ENCODE measurements around the gene ALKBH2.

Gene ALKBH2

GRCh38 chr12:109113661-109114321, 20.5 kb upstream of the ALKBH2 start:
- DNase-seq = no peak

GRCh38 chr12:109112720-109113465, 19.6 kb upstream of the ALKBH2 start:
- DNase-seq = no peak

DNA sequence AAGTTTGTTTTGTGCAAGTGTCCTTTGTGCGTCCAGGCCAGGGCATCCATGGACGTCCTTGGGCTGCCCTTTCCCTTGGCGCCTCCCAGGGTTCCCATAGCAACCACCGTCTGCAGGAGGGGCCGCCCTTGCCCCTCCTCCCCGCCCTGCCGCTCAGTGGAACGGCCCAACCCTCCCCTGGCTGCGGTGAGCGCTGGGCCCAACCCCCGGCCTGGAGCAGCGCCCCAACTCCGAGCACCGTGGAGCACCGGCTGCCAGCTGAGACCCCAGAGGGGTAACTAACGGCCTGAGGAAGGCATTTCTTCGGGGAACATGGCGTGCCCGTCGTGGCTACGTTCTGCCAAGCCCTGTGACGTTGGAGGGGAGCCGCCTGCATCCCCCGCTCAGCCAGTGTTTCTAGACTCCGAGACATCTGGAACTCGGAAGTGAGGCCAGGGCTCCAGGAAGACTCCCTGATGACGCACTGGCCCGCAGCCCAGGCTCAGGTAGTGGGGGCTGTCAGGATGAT, 17.8 kb upstream of the ALKBH2 start:
- DNase-seq = peak; percentile 55 to 64

DNA sequence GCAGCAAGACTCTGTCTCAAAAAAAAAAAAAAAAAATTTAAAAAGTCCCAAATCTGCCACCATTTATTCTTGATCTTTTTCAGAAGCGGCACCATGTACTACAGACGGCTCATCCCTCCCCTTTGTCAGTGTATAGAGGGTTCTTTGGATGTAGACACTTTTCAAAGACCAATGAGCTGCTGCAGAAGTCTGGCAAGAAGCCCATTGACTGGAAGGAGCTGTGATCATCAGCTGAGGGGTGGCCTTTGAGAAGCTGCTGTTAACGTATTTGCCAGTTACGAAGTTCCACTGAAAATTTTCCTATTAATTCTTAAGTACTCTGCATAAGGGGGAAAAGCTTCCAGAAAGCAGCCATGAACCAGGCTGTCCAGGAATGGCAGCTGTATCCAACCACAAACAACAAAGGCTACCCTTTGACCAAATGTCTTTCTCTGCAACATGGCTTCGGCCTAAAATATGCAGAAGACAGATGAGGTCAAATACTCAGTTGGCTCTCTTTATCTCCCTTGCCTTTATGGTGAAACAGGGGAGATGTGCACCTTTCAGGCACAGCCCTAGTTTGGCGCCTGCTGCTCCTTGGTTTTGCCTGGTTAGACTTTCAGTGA, 16.6 kb upstream of the ALKBH2 start:
- no peak for DNase-seq

GRCh38 chr12:109105176-109105575, 11.9 kb upstream of the ALKBH2 start:
- no peak for DNase-seq

- DNase-seq = no peak
These were observed 9.2 kb upstream of the ALKBH2 start for GRCh38 chr12:109102491-109102890.

- DNase-seq = no peak
These were observed 7.5 kb upstream of the ALKBH2 start for GRCh38 chr12:109100741-109101140.

- peak in 1 of 2 donors; percentile 48 for DNase-seq
These were observed 6.3 kb upstream of the ALKBH2 start for GRCh38 chr12:109099431-109100020.

- no peak for DNase-seq
These were observed 5.4 kb upstream of the ALKBH2 start for GRCh38 chr12:109098651-109099050.

DNA sequence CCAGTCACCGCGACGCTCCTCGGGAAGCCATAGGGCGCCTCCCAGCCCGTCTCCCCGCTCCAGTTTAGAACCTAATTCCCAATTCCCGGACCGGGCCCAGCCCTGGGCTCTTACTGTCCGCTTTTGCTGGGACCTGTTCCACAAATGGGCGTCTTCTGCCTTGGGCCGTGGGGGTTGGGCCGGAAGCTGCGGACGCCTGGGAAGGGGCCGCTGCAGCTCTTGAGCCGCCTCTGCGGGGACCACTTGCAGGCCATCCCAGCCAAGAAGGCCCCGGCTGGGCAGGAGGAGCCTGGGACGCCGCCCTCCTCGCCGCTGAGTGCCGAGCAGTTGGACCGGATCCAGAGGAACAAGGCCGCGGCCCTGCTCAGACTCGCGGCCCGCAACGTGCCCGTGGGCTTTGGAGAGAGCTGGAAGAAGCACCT, 4.9 kb upstream of the ALKBH2 start:
- no peak for DNase-seq

- peak; percentile 95 to 97 for DNase-seq
These were observed 4.3 kb upstream of the ALKBH2 start, which contains the start of gene UNG for GRCh38 chr12:109097435-109098182. Gene UNG, plus strand, starts transcription at chr12:109097597. Its CDS starts 83 bp downstream, at chr12:109097680.

GRCh38 chr12:109097140-109097434, 3.8 kb upstream of the ALKBH2 start:
- no peak for DNase-seq

DNA sequence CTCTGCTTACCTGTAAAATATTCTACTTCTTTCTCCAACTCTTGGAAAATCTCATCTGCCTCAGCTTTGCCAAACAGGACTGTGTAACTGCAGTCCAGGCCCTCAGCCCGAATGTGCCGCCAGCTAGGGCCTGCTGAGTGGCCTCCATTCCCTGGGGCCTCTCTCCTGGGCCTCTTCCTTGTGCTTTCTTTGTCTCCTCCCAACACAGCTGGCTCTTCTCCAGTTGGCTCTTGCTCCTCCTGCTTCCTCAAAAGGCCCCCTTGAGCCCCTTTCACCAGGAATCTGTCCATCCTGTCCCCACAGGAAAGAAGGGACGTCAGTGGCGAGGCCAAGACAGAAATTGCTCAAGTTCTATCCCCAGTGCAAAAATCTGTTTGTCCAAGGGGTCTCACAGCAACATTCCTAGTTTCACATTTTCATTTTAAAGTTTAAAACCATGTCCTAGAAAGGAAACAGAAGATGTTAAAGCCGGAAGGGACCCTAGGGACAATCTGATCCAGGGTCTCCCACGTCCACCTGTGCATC, 713 bp downstream of the ALKBH2 start:
- DNase-seq = no peak

- no peak for DNase-seq
These were observed 3.6 kb downstream of the ALKBH2 start for GRCh38 chr12:109089683-109090082.

- no peak for DNase-seq
These were observed 4.5 kb downstream of the ALKBH2 start for GRCh38 chr12:109088818-109089217.

GRCh38 chr12:109087250-109087649, 6.0 kb downstream of the ALKBH2 start:
- no peak for DNase-seq

DNA sequence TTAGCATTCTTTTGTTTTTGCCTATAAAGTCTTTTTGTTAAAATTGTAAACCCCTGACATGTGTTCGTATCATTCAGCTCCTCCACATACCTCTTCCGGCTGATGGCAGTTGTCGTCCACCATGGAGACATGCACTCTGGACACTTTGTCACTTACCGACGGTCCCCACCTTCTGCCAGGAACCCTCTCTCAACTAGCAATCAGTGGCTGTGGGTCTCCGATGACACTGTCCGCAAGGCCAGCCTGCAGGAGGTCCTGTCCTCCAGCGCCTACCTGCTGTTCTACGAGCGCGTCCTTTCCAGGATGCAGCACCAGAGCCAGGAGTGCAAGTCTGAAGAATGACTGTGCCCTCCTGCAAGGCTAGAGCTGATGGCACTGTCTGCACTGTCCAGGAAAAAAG, 7.7 kb downstream of the ALKBH2 start:
- DNase-seq = no peak

GRCh38 chr12:109084425-109084824, 8.8 kb downstream of the ALKBH2 start:
- no peak for DNase-seq

GRCh38 chr12:109082751-109083150, 10.5 kb downstream of the ALKBH2 start:
- no peak for DNase-seq

- DNase-seq = no peak
These were observed 18.4 kb downstream of the ALKBH2 start for GRCh38 chr12:109074866-109075265.

DNA sequence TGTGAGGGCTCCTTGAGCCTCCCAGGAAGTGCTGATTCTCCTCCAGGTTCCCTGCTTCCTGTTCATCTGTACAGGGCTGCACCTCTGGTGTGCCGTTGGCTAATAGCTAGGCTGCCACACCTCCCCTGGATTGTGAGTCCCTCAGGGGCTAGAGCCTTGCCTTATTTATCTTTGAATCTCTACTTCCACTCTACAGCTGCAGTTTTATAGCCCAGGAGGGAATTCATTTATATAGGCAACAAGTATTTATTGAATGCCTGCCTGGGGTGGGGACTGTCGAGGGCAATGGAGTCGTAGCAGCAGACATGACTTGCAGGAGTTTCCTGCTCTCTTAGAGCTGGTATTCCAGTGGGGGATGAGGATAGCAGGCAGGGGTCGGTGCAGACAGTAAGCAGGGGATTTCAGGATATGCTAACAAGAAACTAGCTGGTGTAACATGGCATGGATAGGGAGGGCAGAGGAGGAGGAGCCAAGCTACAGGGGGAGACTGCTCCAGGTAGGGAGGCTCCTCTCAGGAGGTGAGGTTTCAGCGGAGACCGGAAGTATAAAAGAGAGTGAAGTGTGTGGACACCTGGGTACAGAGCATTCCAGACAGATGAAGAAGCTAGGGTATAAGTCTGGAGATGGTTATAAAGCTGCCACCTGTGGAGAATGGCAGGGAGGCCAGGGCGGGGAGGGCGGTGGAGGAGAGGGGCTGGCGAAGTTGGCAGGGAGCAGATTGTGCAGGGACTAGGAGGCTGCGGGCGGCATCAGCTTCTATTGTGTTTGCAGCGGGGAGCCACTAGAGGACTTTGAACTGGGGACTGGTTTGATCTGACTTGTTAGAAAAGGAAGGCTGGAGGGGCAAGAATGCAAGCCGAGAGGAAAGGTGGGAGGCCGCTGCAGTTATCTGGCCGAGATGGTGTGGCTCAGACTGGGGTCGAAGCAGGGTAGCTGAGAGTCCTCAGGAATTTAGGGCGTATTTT, 23.7 kb downstream of the ALKBH2 start:
- DNase-seq = no peak

DNA sequence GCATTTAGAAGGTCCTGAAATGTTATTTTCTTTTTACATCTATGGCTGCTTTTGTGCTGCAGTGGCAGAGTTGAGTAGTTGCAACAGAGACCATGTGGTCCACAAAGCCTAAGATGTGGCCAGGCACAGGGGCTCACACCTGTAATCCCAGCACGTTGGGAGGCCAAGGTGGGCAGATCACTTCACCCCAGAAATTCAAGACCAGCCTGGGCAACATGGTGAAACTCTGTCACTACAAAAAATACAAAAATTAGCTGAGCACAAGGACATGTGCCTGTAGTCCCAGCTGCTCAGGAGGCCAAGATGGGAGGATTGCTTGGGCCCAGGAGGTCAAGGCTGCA, 27.4 kb downstream of the ALKBH2 start:
- DNase-seq = no peak

All from CD4-positive, alpha-beta T cell treated with Interferon alpha-2 for 1 hour (primary cell).